NCI-H524 (cell line): ENCODE data around the gene CABP1.
"Not testable (repeated sequence)": the region's sequence is repeated elsewhere in the genome, so short reads cannot be mapped to it uniquely, and the experiment has no call there.

Source experiments
- DNase-seq, 2 experiments: peaks; one replicate each; lab custom pipeline; 2025; lab: John Stamatoyannopoulos, UW

Gene CABP1

DNA sequence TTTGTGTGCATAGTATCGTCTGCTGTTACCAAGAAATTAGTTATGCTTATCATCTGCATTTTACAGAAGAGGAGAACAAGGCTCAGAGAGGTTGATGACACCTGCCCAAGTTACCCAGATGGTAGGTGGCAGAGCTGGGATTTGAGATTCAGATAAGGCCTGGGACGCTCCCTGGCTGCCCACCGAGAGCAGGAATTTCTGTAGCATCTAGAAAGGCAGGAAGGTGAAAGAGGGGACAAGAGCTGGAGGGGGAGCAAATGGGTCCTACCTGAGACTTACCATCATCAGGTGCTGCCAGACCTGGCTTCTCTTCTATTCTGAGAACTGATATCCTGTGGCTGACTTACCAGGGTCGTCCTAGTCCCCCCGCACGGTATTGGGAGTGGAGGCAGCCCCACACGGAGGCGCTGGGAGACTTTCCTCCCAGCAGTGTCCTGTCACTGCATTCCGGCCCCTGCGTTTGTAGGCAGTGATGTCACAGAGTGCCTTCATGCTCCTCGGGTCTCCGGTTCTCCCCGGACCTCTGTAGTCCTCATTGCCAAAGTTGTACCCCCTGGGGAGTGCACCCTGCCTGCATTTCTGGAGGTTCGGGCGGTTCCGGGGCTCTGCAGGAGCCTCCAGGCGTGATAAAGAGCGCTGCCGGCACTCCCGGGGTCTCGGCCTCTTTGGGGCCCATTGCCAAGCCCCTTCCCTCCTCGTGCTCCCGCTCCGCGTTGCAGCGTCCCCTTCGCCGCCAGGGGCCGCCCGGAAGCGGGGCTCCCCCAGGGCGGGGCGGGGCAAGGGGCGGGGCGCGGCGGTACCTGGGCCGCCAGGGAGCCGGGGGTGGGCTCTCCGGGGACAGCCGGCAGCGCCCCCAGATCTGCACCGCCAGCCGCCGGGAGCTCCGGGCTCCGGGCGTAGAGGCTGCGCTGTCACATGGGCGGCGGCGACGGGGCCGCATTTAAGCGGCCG is at the start of gene CABP1:
CABP1 (plus strand) TSS at position 856 of the 951 bp plus-strand sequence; CDS start at position 916, 60 bp downstream.
- peak; percentile 5 to 66 for DNase-seq

DNA sequence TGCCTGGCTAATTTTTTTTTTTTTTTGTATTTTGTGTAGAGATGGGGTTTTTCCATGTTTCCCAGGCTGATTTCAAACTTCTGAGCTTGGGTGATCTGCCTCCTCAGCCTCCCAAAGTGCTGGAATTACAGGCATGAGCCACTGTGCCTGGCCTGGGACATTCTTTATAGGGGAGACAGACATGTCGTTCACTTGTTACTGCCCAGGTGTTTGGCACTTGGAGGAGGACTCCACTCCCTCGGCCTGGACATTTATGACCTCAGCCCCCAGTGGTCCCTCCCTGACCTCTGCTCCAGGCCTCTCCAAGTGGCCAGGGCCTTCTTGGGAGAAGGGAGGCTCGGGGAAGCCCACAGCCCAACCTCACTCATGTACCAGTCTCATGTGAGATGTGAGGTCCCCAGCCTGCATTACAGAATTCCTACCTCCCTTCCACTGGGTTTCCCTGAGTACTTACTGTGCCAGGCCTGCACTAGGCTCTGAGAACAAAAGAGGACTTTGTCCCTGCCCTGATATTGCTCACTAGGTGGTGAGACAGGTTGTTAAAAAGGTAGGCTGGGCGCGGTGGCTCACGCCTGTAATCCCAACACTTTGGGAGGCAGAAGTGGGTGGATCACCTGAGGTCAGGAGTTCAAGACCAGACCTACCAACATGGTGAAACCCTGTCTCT is 49.6 kb upstream of the CABP1 start:
- DNase-seq, result no peak

DNA sequence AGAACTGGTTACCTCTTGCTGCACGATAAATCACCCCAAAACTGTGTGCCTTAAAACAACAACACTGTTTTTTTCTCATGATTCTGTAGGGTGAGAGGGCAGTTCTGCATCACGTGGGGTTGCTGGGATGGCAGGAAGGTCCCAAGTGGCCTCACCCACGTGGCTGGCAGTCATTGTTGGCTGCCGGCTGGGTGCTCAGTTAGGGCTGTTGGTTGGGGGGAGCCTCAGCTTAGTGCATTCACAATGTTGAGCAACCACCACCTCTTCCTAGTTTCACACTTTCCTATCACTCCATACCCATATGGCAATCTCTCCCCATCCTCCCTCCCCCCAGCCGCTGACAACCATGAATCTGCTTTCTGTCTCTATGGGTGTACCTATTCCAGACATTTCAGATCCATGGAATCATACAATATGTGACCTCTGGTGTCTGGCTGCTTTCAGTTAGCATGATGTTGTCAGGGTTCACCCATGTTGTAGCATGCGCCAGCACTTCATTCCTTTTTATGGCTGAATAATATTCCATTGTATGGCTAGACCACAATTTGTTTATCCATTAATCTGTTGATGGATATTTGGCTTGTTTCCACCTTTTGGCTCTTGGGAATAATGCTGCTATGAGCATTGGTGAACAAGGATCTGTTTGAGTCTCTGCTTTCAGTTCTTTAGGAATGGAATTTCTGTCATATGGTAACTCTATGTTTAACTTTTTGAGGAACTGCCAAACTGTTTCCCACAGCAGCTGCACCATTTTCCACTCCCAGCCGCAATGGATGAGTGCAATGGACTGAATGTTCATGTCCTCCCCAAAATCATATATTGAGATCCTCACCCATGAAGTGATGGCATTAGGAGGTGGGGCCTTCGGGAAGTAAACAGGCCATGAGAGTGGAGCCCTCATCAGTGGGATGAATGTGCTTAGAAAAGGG is 48.0 kb upstream of the CABP1 start:
- no peak for DNase-seq

DNA sequence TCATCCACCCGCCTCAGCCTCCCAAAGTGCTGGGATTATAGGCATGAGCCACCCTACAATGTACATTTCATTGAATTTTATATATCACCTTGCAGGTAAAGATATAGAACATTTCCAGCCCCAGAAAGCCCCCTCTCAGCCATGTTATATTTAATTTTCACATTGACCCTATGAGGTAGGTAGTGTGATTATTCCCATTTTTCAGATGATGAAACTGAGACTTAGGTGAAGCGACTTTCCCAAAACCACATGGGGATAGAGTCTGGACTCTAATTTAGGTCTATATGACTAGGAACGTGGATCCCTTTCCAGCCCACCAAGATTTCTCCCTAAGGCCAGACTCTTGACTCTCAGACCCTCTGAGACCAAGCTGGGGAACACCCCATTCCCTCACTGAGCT is 43.5 kb upstream of the CABP1 start:
- DNase-seq, result no peak

DNA sequence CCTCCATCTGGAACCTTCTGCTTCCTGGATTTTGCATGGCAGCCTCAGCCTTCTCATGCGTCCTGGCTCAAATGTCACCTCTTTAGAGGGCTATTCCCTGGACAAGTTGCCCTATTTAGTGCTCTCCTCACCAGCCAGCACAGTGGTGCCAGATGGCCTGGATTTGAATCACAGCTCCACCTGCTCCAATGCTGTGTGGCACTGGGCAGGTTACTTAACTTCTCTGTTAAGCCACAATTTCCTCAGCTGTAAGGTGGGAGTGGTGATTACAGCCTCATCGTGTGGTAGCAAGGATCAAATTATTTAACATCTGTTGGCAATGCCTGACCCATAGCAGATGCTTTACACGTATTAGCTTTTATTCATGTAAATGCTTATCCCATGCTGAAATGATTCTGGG is 42.6 kb upstream of the CABP1 start:
- DNase-seq, result peak in 1 of 2 experiments; percentile 17

DNA sequence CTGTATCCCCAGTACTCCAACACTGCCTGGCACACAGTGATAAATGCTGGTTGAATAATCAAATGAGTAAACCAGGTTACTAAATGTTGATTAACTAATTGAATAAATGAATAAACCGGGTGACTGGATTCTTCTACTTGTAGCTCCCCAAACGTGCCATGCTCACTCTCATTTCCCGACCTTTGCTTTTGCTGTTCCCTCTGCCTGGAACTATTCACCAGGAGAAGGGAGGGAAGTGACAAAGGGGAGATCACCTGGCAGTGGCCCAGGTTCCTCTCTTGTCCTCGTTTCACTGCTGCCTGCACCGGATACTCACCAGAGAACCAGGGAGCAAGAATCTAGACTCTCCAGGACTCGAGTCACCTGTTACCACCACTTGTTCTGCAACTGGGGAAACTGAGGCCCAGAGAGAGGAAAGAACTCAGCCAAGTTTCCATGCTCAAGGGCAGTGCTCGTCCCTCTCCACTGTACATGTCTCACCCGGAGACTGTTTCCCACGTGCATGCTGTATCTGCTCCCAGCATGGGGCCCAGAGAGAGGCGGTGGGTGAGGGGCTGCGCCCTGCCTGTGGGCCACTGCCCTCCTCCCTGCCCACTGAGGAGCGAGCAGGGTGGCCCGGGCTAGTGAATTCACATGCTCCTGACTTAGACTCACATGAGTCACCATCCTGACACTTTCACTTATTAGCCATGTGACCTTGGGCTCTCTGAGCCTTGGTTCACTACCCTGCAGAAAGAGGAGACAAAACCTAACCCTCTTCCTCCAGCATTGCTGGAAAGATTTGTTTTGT is 41.6 kb upstream of the CABP1 start:
- DNase-seq, result no peak

DNA sequence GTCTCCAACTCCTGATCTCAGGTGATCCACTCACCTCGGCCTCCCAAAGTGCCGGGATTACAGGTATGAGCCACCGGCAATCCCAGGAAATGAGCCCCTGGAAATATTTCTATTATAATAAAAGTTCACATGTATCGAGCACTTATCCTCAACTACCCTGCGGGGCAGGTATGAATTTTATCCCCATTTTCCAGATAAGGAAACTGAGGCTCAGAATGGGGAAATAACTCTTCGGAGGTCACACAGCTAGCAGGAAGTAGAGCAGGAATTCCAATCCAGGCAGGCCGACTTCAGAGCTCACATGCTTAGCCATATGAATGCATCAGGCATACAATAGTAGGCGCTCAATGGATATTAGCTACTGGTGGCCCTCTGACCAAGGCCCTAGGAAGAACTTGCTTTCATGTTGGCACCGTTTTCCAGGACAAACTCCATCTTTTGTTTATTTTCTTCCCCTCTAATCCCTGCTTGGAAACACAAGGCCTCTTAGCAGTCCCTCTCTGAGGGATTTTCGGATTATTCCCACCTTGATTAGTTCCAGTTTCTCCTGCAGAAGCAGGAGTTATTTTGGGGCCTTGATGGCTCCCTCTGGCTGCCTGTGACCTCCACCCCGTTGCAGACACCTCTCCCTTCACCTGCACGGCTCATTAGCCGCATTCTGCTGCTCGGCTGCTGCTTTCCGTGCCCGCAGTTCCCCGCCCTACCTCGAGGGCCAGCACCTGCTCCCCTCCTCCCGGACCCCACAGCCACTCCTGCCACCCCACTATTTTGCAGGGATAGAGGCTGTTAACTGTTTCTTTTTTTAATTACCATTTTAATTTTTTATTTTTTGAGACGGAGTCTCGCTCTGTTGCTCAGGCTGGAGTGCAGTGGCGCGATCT is 40.5 kb upstream of the CABP1 start:
- no peak for DNase-seq

DNA sequence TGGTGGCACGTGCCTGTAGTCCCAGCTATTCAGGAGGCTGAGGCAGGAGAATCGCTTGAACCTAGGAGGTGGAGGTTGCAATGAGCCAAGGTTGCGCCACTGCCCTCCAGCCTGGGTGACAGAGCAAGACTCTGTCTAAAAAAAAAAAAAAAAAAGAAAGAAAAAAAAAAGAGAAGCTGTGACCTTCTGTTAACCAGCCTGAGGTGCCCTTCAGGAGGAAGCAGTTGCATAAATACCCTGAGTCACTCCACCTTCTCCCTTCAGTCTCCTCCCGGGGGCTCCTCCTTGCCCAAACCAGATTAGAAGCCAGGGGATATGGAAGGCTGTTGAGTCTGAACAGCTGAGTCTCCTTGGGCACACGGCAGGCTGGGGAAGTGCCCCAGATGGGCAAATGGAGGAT is 38.0 kb upstream of the CABP1 start:
- peak in 1 of 2 experiments; percentile 25 for DNase-seq

DNA sequence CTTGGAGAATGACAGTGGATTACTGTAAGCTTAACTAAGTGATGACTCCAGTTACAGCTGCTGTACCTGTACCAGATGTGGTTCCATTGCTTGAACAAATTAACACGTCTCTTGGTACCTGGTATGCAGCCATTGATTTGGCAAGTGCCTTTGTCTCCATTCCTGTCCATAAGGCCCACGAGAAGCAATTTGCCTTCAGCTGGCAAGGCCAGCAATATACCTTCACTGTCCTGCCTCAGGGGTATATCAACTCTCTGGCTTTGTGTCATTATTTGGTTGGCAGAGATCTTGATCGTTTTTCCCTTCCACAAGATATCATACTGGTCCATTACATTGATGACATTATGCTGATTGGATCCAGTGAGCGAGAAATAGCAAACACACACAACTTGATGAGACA is 29.9 kb upstream of the CABP1 start:
- peak in 1 of 2 experiments; percentile 30 for DNase-seq

DNA sequence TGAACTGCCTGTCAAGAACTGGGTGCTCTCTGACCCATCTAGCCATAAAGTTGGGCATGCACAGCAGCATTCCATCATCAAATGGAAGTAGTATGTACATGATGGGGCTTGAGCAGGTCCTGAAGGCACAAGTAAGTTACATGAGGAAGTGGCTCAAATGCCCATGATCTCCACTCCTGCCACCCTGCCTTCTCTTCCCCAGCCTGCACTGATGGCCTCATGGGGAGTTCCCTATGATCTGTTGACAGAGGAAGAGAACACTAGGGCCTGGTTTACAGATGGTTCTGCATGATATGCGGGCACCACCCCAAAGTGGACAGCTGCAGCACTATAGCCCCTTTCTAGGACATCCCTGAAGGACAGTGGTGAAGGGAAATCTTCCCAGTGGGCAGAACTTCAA is 28.9 kb upstream of the CABP1 start:
- not testable (repeated sequence) for DNase-seq

DNA sequence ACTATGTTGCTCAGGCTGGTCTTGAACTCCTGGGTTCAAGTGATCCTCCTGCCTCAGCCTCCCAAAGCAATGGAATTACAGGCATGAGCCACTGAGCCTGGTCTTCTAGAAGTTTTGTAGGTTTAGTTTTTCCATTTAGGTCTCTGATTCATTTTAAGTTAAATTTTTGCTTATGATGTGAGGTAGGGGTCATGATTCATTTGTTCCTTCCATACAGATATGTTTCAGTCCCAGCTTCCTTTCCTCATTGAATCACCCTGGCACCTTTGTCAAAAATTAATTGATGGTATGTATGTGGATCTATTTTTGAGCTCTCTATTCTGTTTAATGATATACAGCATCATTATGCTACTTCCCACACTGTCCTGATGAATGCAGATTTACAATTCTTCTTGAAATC is 25.6 kb upstream of the CABP1 start:
- DNase-seq, result no peak

DNA sequence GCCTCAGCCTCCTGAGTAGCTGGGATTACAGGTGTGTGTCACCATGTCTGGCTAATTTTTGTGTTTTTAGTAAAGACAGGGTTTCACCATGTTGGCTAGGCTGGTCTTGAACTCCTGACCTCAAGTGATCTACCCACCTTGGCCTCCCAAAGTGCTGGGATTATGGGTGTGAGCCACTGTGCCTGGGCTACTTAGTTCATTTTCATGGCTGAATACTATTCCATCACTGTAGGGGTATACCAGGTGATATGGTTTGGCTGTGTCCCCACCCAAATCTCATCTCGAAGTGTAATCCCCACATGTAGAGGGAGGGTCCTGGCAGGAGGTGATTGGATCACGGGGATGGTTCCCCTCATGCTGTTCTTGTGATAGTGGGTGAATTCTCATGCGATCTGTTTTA is 23.2 kb upstream of the CABP1 start:
- DNase-seq, result not testable (repeated sequence)

DNA sequence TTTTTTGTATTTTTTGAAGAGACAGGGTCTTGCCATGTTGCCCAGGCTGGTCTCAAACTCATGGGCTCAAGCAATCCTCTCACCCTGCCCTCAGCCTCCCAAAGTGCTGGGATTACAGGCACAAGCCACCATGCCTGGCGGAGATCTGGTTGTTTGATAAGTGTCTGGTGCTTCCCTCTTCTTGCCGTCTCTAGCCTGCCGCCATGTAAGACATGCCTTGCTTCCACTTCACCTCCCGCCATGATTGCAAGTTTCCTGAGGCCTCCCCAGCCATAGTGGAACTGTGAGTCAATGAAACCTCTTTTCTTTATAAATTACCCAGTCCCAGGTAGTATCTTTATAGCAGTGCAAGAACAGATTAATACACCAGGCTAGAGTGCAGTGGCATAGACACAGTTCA is 22.7 kb upstream of the CABP1 start:
- not testable (repeated sequence) for DNase-seq

DNA sequence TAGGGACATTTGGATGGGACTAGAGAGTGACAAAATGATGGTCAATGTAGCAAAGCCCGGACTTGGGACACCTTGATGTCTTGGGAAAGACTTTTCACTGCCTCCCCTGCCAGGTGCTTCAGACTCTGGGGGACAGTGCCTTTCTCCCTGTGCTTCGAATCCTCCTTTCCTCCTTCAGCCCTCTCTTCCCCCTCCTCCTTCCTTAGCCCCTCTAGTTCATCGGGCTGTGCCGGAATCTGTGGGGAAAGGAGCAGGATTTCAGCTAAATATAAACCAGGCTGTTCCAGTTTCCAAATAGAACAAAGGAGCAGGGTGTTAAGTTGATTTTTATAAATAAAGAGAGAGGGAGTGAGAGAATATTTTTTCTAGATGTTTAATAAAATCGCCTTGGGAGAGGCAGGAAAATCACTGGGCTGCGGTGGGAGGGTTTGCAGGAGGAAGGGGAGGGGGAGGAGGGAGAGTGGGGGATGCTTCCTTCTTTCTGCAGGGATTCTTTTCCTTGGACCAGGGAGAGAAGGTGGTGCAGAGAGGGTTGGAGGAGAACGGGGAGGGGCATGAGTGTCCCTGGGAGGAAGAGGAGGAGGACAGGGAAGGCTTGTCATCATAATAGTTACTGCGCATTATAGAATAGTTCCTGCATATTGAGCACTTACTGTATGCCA is 21.3 kb upstream of the CABP1 start:
- no peak for DNase-seq

DNA sequence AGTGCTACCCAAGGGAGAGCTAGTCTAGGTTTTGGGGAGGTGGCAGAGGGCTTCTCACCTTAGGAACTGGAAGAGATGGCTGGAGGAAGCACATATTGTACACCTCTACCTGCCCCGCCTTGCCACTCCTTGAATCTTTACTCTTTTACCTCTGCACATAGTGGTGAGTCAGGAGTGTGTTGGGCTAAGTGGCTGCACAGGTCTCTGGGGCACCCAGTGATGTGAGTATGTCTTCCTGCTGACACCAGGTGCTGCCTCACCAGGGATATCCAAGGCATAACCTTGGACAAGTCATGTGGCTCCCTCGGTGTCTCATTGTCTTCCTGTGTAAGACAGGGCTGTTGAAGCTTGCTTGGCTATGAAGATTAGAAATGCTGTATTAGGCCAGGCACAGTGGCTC is 19.8 kb upstream of the CABP1 start:
- DNase-seq, result no peak

DNA sequence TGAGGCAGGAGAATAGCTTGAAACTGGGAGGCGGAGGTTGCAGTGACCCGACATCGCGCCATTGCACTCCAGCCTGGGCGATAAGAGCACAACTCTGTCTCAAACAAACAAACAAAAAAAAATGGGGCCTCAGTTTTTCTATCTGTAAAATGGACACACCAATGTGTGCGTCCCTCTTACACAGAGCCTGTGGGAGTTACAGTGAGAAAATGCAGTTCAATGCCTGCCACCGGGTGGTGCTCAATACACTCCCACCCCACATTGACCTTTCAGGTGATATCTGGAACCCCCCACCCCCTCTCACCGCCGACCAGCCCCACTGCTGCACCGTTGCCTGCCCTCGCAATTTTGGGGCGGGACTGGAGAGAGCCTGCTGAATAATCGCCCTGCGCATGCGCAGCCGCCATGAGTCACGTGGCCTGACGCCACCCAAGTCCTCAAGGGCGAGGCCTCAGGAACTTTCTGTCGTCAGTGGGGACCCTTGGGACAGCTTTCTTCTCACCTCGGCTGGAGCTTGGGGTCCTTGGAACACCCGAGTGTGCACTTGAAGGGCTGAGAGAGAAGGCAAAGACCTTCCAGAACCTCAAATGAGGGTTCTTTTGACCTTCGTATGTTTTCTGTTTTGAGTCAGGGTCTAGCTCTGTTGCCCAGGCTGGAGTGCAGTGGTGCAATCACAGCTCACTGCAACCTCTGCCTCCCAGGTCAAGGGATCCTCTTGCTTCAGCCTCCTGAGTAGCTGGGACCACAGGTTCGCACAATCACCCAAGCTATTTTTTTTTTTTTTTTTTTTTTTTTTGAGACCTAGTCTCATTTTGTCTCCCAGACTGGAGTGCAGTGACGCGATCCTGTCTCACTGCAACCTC is 14.6 kb upstream of the CABP1 start:
- peak in 1 of 2 experiments; percentile 14 for DNase-seq

DNA sequence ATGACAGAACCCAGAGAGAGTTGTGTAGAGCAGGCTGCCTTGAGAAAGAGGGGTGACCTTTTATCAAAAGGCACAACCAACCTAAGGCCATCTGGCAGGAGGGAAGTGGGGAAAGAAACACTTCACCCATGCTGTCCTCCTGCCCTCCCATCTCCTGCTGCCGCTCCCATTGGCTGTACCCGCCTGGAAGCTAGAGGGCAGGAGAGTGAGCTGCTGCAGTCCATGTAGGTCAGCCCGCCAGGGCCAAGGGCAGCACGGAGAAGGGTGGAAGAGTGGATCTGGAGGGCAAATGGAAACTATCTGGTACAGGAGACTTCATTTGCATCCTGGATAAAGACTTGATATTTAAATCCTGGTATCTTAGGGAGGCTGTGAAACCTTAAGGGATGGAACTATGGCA is 11.5 kb upstream of the CABP1 start:
- DNase-seq, result peak; percentile 75 to 87

DNA sequence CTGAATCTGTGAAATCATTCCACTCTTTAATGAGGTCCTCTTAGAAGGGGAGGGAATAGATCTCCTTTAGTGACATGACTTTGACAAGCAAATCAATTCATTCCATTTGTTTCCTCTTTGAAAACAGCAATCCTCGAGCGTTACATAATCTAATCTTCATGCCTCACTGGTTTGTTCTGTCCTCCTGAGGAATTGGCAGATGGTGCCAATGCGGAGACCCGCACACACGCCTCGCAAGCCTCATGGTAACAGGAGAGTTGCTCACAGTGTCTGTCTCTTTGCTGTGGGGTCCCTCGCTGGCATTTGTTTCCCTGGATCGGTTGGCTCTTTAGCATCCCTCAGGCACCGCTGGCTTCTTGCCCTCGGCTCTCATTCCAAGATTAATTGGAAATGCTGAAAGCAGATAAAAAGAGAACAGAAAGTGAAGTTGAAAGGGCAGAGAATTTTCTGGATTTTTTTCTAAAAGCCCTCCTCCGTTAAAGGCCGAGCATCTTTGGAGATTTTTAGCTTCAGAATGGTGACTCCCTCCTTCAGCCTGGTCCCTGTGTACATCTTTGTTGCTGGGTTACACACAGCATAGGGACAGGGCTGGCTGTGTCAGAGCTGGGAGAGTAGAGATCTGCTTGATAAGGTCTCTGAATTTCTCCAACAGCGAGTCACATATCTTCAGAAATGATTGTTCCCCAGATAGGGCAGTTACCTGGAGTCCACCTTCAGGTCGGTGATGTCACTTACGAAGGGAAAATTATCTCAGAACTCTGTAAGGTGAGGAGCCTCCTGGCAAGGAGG is 10.1 kb upstream of the CABP1 start:
- DNase-seq, result peak; percentile 38 to 79
